Measurements from ENCODE around the gene PTPN14. TPM values are rescaled to one million over a fixed set of nuclear protein-coding genes. Genes with fewer than 3 reads are reported as not detected.
A peak's percentile ranks its signal among the peaks of the same experiment; 100 is the strongest.

The PTPN14 gene
- total RNA-seq, 1 experiment from 2014 or later: 88.4 TPM

- ATAC-seq (no peak), DNase-seq (ENCODE audit: low spot score) (no peak)
- Mint-ChIP-seq H3K27ac (peak overlapping the region; percentile 24), H3K9me3 (no peaks in the 10 kb centered on the region), H3K36me3 (peaks cover 14% of the 10 kb centered on the region), H3K4me3 (no peak overlapping the region), H3K4me1 (peaks cover 38% of the 10 kb centered on the region), H3K27me3 (ENCODE audit: low read depth) (no peaks in the 10 kb centered on the region)
- ChIA-PET CTCF (no interaction called here), POLR2A (interaction anchor here (1.2 kb wide), 1 partner anchor 12 kb away, joined by 3 read pairs; no protein-coding TSS in a partner anchor)
- TF ChIP-seq CTCF (IDR thresholded peaks at IDR 0.05) (no peak), ZBTB21 (CRISPR knock-in tag; IDR thresholded peaks at IDR 0.05; ENCODE audit: borderline replicate concordance) (no peak), TCF7 (CRISPR knock-in tag; IDR thresholded peaks at IDR 0.05; ENCODE audit: low read depth) (no peak), RORB (CRISPR knock-in tag; IDR thresholded peaks at IDR 0.05) (no peak), JUN (CRISPR knock-in tag; IDR thresholded peaks at IDR 0.05) (no peak), STAT6 (CRISPR knock-in tag; conservative IDR thresholded peaks at IDR 0.05; ENCODE audit: low read depth) (no peak), NFYB (CRISPR knock-in tag; conservative IDR thresholded peaks at IDR 0.05; ENCODE audit: low read depth) (no peak)
Measured at GRCh38 chr1:214414691-214415090, 136.7 kb downstream of the PTPN14 start.

- H3K36me3 Mint-ChIP-seq: peaks cover 14% of the 10 kb centered on the region
- H3K4me1 Mint-ChIP-seq: peaks cover 26% of the 10 kb centered on the region
- H3K27me3 Mint-ChIP-seq (ENCODE audit: low read depth): no peaks in the 10 kb centered on the region
- ChIA-PET CTCF (interaction anchor here (1.1 kb wide), 1 partner anchor 81 kb away, joined by 3 read pairs; no protein-coding TSS in a partner anchor), POLR2A (interaction anchor here (0.6 to 0.8 kb wide), 2 partner anchors 9 to 67 kb away, joined by 3 to 5 read pairs; no protein-coding TSS in a partner anchor)
- ATAC-seq (no peak), DNase-seq (ENCODE audit: low spot score) (no peak)
- no peak overlapping the region for H3K4me3 Mint-ChIP-seq
- H3K27ac Mint-ChIP-seq: no peak overlapping the region
- TF ChIP-seq ZNF219 (CRISPR knock-in tag; IDR thresholded peaks at IDR 0.05; ENCODE audit: borderline replicate concordance) (no peak), HMGXB4 (CRISPR knock-in tag; IDR thresholded peaks at IDR 0.05) (no peak), ZNF121 (CRISPR knock-in tag; IDR thresholded peaks at IDR 0.05) (no peak), ZNF423 (CRISPR knock-in tag; IDR thresholded peaks at IDR 0.05) (no peak), NR1H2 (CRISPR knock-in tag; IDR thresholded peaks at IDR 0.05) (no peak), FOXK1 (CRISPR knock-in tag; IDR thresholded peaks at IDR 0.05) (no peak), ZNF138 (CRISPR knock-in tag; conservative IDR thresholded peaks at IDR 0.05) (no peak), ATF6 (CRISPR knock-in tag; IDR thresholded peaks at IDR 0.05) (no peak), USF1 (CRISPR knock-in tag; IDR thresholded peaks at IDR 0.05) (no peak)
- no peaks in the 10 kb centered on the region for H3K9me3 Mint-ChIP-seq
Measured at GRCh38 chr1:214413315-214413714, 138.1 kb downstream of the PTPN14 start.
